Measurements from ENCODE around the gene TBC1D5. TPM values are rescaled to one million over a fixed set of nuclear protein-coding genes. Genes with fewer than 3 reads are reported as not detected.

TBC1D5 gene
- total RNA-seq, 1 experiment from 2014 or later = 38.3 TPM

- DNase-seq = no peak
- intact Hi-C loops (cut with micrococcal nuclease; ENCODE audit: unreplicated experiment) = no loop called here
- TF ChIP-seq CTCF (IDR thresholded peaks at IDR 0.05; ENCODE audit: unreplicated experiment) = no peak
- Mint-ChIP-seq H3K27me3 (ENCODE audit: unreplicated experiment) (no peaks in the 10 kb centered on the region), H3K4me3 (ENCODE audit: low read depth, unreplicated experiment) (no peak overlapping the region), H3K36me3 (ENCODE audit: insufficient read depth, unreplicated experiment) (no peaks in the 10 kb centered on the region), H3K4me1 (ENCODE audit: low read depth, unreplicated experiment) (no peaks in the 10 kb centered on the region), H3K9me3 (ENCODE audit: low read depth, unreplicated experiment) (no peaks in the 10 kb centered on the region), H3K27ac (ENCODE audit: unreplicated experiment) (no peak overlapping the region)
- BruUV-seq (replicated peaks) = no TSS peak
- CTCF ChIA-PET = no interaction called here
Observed at GRCh38 chr3:17571686-17572085, 170.7 kb downstream of the TBC1D5 start.

DNA sequence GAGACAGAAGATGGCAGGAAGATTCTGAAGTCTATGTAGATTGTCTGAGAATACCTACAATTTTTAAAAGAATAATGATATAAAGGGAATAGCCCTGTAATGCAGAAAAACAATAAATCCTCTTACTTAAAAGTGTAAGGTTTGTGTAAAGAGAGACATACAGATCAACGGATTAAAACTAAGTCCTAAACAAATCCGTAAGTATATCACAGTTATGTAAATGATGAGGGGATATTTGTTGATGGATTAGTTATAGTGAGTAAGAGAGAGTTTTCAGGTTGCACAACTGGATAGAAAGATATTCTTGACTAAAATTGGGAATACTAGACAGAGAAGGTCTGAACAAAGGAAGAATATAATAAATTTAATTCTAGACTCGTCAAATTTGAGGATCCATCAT, 179.6 kb downstream of the TBC1D5 start:
- DNase-seq = no peak
- H3K27ac Mint-ChIP-seq (ENCODE audit: unreplicated experiment) = no peak overlapping the region
- BruUV-seq (replicated peaks) = no TSS peak
- H3K9me3 Mint-ChIP-seq (ENCODE audit: low read depth, unreplicated experiment) = no peaks in the 10 kb centered on the region
- TF ChIP-seq CTCF (IDR thresholded peaks at IDR 0.05; ENCODE audit: unreplicated experiment) = no peak
- intact Hi-C loops (cut with micrococcal nuclease; ENCODE audit: unreplicated experiment) = no loop called here
- no peaks in the 10 kb centered on the region for H3K27me3 Mint-ChIP-seq (ENCODE audit: unreplicated experiment)
- H3K4me3 Mint-ChIP-seq (ENCODE audit: low read depth, unreplicated experiment) = no peak overlapping the region
- CTCF ChIA-PET = no interaction called here
- no peaks in the 10 kb centered on the region for H3K4me1 Mint-ChIP-seq (ENCODE audit: low read depth, unreplicated experiment)
- H3K36me3 Mint-ChIP-seq (ENCODE audit: insufficient read depth, unreplicated experiment) = no peaks in the 10 kb centered on the region

DNA sequence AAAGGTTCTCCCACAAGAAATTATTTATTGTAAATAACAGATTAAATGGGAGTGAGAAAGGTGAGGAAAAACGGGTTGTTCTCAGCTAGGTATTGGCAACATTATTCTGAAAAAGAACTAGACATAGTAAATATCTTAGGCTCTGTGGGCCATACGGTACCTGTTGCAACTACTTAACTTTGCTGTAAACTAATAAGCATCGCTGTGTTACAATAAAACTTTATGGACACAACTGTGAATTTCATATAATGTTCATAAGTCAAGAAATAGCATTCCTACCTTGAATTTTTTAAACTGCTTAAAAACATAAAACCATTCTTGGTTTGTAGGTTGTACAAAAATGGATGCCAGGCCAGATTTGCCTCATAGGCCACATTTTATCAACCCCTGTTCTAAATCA, 183.9 kb downstream of the TBC1D5 start:
- no peak overlapping the region for H3K4me3 Mint-ChIP-seq (ENCODE audit: low read depth, unreplicated experiment)
- no peak for DNase-seq
- H3K27me3 Mint-ChIP-seq (ENCODE audit: unreplicated experiment) = no peaks in the 10 kb centered on the region
- H3K9me3 Mint-ChIP-seq (ENCODE audit: low read depth, unreplicated experiment) = no peaks in the 10 kb centered on the region
- CTCF ChIA-PET = no interaction called here
- intact Hi-C loops (cut with micrococcal nuclease; ENCODE audit: unreplicated experiment) = no loop called here
- no TSS peak for BruUV-seq (replicated peaks)
- TF ChIP-seq CTCF (IDR thresholded peaks at IDR 0.05; ENCODE audit: unreplicated experiment) = no peak
- H3K27ac Mint-ChIP-seq (ENCODE audit: unreplicated experiment) = no peak overlapping the region
- H3K36me3 Mint-ChIP-seq (ENCODE audit: insufficient read depth, unreplicated experiment) = no peaks in the 10 kb centered on the region
- no peaks in the 10 kb centered on the region for H3K4me1 Mint-ChIP-seq (ENCODE audit: low read depth, unreplicated experiment)

GRCh38 chr3:17557749-17558463, 184.5 kb downstream of the TBC1D5 start:
- CTCF ChIA-PET = no interaction called here
- H3K27ac Mint-ChIP-seq (ENCODE audit: unreplicated experiment) = no peak overlapping the region
- no TSS peak for BruUV-seq (replicated peaks)
- intact Hi-C loops (cut with micrococcal nuclease; ENCODE audit: unreplicated experiment) = no loop called here
- TF ChIP-seq CTCF (IDR thresholded peaks at IDR 0.05; ENCODE audit: unreplicated experiment) = no peak
- no peaks in the 10 kb centered on the region for H3K4me1 Mint-ChIP-seq (ENCODE audit: low read depth, unreplicated experiment)
- DNase-seq = no peak
- H3K9me3 Mint-ChIP-seq (ENCODE audit: low read depth, unreplicated experiment) = no peaks in the 10 kb centered on the region
- no peaks in the 10 kb centered on the region for H3K27me3 Mint-ChIP-seq (ENCODE audit: unreplicated experiment)
- no peak overlapping the region for H3K4me3 Mint-ChIP-seq (ENCODE audit: low read depth, unreplicated experiment)
- no peaks in the 10 kb centered on the region for H3K36me3 Mint-ChIP-seq (ENCODE audit: insufficient read depth, unreplicated experiment)

Data from Calu3 (cell line).